Natural killer cell (primary cell): ENCODE data around the gene PODNL1. TPM values are rescaled to one million over a fixed set of nuclear protein-coding genes. Genes with fewer than 3 reads are reported as not detected.

Experiments
- ATAC-seq, 3 donors: fragments of 150-1000 bp in 2 of 3; fragments of 200-7000 bp in 1 of 3; cut with Tn5 transposase; 1 replicate in 1 of 3; 2 replicates in 2 of 3; pipeline ENCODE4 v1.10.0; 2021; ENCODE audit warnings: mild to moderate bottlenecking in 2 of 3, moderate library complexity in 2 of 3
- DNase-seq, 2 donors: peaks; one replicate each; pipeline versions ENCODE4 v3.0.0 to v3.0.0-alpha.2; 2013 to 2021; ENCODE audit warnings: mixed read lengths in 1 of 2
- H3K27ac ChIP-seq: one replicate; pipeline ENCODE4 v1.5.1; 2013; ENCODE audit warnings: mild to moderate bottlenecking, low read length
- H3K27me3 ChIP-seq: one replicate; pipeline ENCODE4 v1.6.1; 2013; ENCODE audit warnings: low read length; ENCODE audit not compliant: control insufficient read depth, insufficient read depth
- H3K36me3 ChIP-seq: one replicate; pipeline ENCODE4 v1.6.1; 2013; ENCODE audit warnings: low read length; ENCODE audit not compliant: control insufficient read depth, insufficient read depth
- H3K4me1 ChIP-seq: one replicate; pipeline ENCODE4 v1.6.1; 2013; ENCODE audit warnings: low read length; ENCODE audit not compliant: control insufficient read depth, insufficient read depth
- H3K4me3 ChIP-seq: one replicate; pipeline ENCODE4 v1.5.1; 2013; ENCODE audit warnings: low read length
- H3K9me3 ChIP-seq: one replicate; pipeline ENCODE4 v1.6.1; 2013; ENCODE audit warnings: low read length; ENCODE audit not compliant: control insufficient read depth, insufficient read depth
- H3K27ac Mint-ChIP-seq, 2 donors: one replicate each; pipeline ENCODE4 v1.8.0; 2022; ENCODE audit warnings: mild to moderate bottlenecking in 2 of 2, mixed read lengths in 2 of 2, moderate library complexity in 1 of 2
- H3K27me3 Mint-ChIP-seq, 2 donors: one replicate each; pipeline ENCODE4 v1.8.0; 2022; ENCODE audit warnings: low read depth in 2 of 2, mixed read lengths in 2 of 2
- H3K36me3 Mint-ChIP-seq: one replicate; pipeline ENCODE4 v1.8.0; 2022; ENCODE audit warnings: mixed read lengths
- H3K4me1 Mint-ChIP-seq, 2 donors: one replicate each; pipeline ENCODE4 v1.8.0; 2022; ENCODE audit warnings: mixed read lengths in 2 of 2
- H3K4me3 Mint-ChIP-seq: one replicate; pipeline ENCODE4 v1.8.0; 2022; ENCODE audit warnings: mild to moderate bottlenecking, moderate library complexity, mixed read lengths
- H3K9me3 Mint-ChIP-seq, 2 donors: one replicate each; pipeline ENCODE4 v1.8.0; 2022; ENCODE audit warnings: mixed read lengths in 2 of 2
- CTCF ChIP-seq: fragments of 200-600 bp; IDR thresholded peaks from one replicate; pipeline ENCODE4 v1.8.0; 2022; ENCODE audit warnings: antibody characterized with exemption
- WGBS: methylation state at CpG from one replicate; pipeline ENCODE4 v1.1.7; 2013; ENCODE audit warnings: missing lambda C conversion rate; ENCODE audit not compliant: insufficient coverage; 5-methylcytosine and 5-hydroxymethylcytosine counted together
- intact Hi-C: fragments of 100-400 bp; cut with micrococcal nuclease; formaldehyde crosslinking; loops from one replicate; pipeline ENCODE4 v1.14.2; 2022
- total RNA-seq, 4 donors: library from RNA; stranded (reverse); fragments of 120-200 nt in 1 of 4; gene quantifications; one replicate each; pipeline versions ENCODE4 v1.2.3 to v1.2.4, GENCODE V29; 2013 to 2022

PODNL1 gene
- total RNA-seq, 3 donors from 2014 or later (not counting 1 experiment from before 2014, with no cell fraction given): 0.61 TPM; not detected in 2

DNA sequence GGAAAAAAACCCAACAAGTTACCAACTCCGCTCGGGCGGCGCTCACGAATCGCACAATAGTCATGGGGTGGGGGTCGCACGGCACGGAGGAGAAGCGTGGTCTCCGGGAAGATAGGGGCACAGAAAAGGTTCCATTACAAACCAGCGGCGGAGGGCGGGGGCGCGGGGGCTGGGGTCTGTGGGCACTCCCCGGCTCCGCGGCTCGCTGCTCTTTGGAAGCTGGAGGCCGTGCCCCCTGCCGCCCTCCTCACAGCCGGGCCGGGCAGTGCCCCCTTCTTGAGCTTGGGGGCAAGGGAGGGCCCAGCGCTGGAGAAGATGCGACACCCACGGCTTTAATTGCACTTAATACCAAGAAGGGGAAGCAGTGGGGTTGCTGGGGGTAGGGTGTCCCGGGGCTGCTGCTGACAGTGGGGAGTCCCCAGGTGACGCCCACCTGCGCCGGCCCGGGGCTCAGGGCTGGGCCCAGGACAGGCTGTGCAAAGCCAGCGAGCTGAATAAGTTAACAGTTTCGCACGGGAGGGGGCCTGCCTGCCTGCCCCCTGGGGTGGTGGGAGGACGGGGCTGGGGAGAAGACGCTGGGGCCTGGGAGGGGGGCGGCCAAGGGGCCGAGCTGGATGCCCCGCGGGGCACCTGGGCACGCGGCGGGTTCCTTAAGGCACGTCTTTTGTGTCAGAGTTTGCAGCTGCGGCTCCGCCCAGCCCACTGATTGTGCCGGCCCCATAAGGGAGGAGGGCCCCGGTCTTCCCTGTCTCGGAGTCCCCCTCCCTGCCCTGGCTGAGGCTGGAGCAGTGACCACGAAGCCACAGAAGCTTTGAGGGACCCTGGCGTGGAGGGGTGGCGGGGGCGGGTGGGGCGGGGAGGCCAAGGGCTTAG lies 23.8 kb upstream of the PODNL1 start:
- intact Hi-C loops: no loop called here
- Histone ChIP-seq H3K27ac (no peak overlapping the region), H3K4me3 (no peak overlapping the region), H3K27me3 (no peaks in the 10 kb centered on the region), H3K9me3 (no peaks in the 10 kb centered on the region), H3K36me3 (peaks cover 52% of the 10 kb centered on the region), H3K4me1 (no peaks in the 10 kb centered on the region)
- ATAC-seq (no peak), DNase-seq (no peak)
- TF ChIP-seq CTCF: no peak
- Mint-ChIP-seq H3K36me3 (no peaks in the 10 kb centered on the region), H3K27me3 (no peaks in the 10 kb centered on the region), H3K9me3 (no peaks in the 10 kb centered on the region), H3K4me1 (no peaks in the 10 kb centered on the region), H3K27ac (peak overlapping the region in 1 of 2 donors; percentile 36), H3K4me3 (no peak overlapping the region)
- WGBS: 88% methylated on average over 52 of the region's 55 CpGs

GRCh38 chr19:13960863-13961784 lies 22.9 kb upstream of the PODNL1 start:
- H3K36me3 Mint-ChIP-seq: no peaks in the 10 kb centered on the region
- H3K4me1 ChIP-seq: no peaks in the 10 kb centered on the region
- peak overlapping the region; percentile 27 to 36 for H3K27ac Mint-ChIP-seq
- WGBS: 94% methylated on average over 38 of the region's 39 CpGs
- no peak overlapping the region for H3K4me3 Mint-ChIP-seq
- no peak for TF ChIP-seq CTCF
- H3K36me3 ChIP-seq: peaks cover 52% of the 10 kb centered on the region
- no peak overlapping the region for H3K27ac ChIP-seq
- H3K9me3 ChIP-seq: no peaks in the 10 kb centered on the region
- no peak for DNase-seq
- no peaks in the 10 kb centered on the region for H3K27me3 Mint-ChIP-seq
- no peaks in the 10 kb centered on the region for H3K27me3 ChIP-seq
- H3K4me3 ChIP-seq: no peak overlapping the region
- no peaks in the 10 kb centered on the region for H3K4me1 Mint-ChIP-seq
- H3K9me3 Mint-ChIP-seq: no peaks in the 10 kb centered on the region
- no peak for ATAC-seq
- intact Hi-C loops: no loop called here

DNA sequence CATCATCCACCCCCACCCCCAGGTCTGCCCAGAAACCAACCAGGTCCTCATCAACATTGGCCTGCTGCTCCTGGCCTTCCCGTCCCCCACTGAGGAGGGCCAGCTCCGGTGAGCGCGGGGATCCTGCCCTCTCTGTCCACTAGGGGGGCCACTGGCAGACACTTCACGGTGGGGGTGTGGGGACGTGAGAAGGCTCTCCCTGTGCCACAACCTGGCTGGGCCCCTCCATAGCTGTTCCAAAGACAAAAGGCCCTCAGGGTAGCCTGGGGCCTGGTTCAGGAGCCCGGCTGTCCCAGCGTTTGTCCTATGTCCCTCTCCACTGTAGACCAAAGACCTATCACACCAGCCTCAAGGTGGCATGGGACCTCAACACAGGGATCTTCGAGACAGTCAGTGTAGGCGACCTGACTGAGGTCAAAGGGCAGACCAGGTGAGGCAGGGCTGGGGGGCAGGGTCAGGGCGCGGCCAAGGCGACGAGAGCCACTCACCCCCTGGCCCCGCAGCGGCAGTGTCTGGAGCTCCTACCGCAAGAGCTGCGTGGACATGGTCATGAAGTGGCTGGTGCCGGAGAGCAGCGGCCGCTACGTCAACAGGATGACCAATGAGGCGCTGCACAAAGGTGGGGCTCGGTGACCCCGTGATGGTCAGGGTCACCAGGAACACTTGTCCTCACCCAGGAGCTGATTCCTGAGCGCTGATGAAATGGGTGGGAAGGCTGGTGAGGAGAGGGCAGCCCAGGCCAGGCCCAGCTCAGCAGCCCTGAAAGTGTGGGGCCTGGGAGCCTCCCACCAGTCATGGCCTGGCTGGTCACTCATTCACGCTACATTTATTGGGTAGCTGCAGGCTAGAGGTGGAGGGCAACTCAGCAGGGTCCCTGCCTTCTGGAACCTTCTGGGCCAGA lies 22.0 kb upstream of the PODNL1 start:
- no peaks in the 10 kb centered on the region for H3K27me3 ChIP-seq
- H3K36me3 Mint-ChIP-seq: no peaks in the 10 kb centered on the region
- ATAC-seq (peak; percentile 40 to 68 (median 55)), DNase-seq (peak in 1 of 2 donors; percentile 52)
- H3K4me3 Mint-ChIP-seq: no peak overlapping the region
- intact Hi-C loops: loop anchor here (10.0 kb wide), 1 partner anchor 75 kb away; no protein-coding TSS in a partner anchor
- peak overlapping the region in 1 of 2 donors; percentile 35 for H3K27ac Mint-ChIP-seq
- no peak overlapping the region for H3K27ac ChIP-seq
- H3K4me1 Mint-ChIP-seq: no peaks in the 10 kb centered on the region
- no peaks in the 10 kb centered on the region for H3K9me3 ChIP-seq
- peak; percentile 18 for TF ChIP-seq CTCF
- 94% methylated on average over 27 of the region's 27 CpGs for WGBS
- no peaks in the 10 kb centered on the region for H3K4me1 ChIP-seq
- H3K9me3 Mint-ChIP-seq: no peaks in the 10 kb centered on the region
- H3K27me3 Mint-ChIP-seq: no peaks in the 10 kb centered on the region
- peaks cover 55% of the 10 kb centered on the region for H3K36me3 ChIP-seq
- H3K4me3 ChIP-seq: no peak overlapping the region
